IMR-90 (cell line): ENCODE data around the gene TFDP2. TPM values are rescaled to one million over a fixed set of nuclear protein-coding genes. Genes with fewer than 3 reads are reported as not detected.
A peak's percentile ranks its signal among the peaks of the same experiment; 100 is the strongest.

Experiments used
- ATAC-seq: fragments of 200-7000 bp; cut with Tn5 transposase; 2 replicates; pipeline ENCODE4 v1.9.1; 2020; ENCODE audit warnings: low read depth, mild to moderate bottlenecking, moderate library complexity
- BruUV-seq: library from RNA; stranded (reverse); fragments of 400-500 nt; replicated peaks from 2 replicates; lab custom pipeline; 2021; lab: Mats Ljungman, UMichigan
- CTCF ChIA-PET: fragments of 300-600 bp; formaldehyde crosslinking; extraction: SDS; loops from one replicate; lab custom pipeline; 2021; ENCODE audit warnings: antibody characterized with exemption; lab: Yijun Ruan, JAX
- POLR2A ChIA-PET: fragments of 300-600 bp; sonication (Branson Sonifier 250); formaldehyde crosslinking; loops from one replicate; lab custom pipeline; 2022; ENCODE audit warnings: antibody characterized with exemption; ENCODE audit not compliant: unreplicated experiment; lab: Charles Lee
- DNase-seq: peaks from one replicate; pipeline ENCODE4 v3.0.0; 2013
- H2AFZ ChIP-seq: replicated peaks from 2 replicates; pipeline ENCODE3; 2013; ENCODE audit warnings: low read length, mild to moderate bottlenecking; ENCODE audit not compliant: poor library complexity
- H2AK5ac ChIP-seq: 2 replicates; pipeline ENCODE4 v1.6.1; 2013; ENCODE audit warnings: low read depth, low read length, inconsistent platforms
- H2AK9ac ChIP-seq: replicated peaks from 2 replicates; pipeline ENCODE3; 2013; ENCODE audit warnings: mild to moderate bottlenecking, low read depth, low read length, moderate library complexity; ENCODE audit not compliant: poor library complexity
- H2BK120ac ChIP-seq: 2 replicates; pipeline ENCODE4 v1.6.1; 2013; ENCODE audit warnings: low read depth, low read length, inconsistent platforms
- H2BK15ac ChIP-seq: 3 replicates; pipeline ENCODE4 v1.6.1; 2013; ENCODE audit warnings: low read depth, low read length, inconsistent platforms
- H2BK20ac ChIP-seq: 2 replicates; pipeline ENCODE4 v1.6.1; 2013; ENCODE audit warnings: low read depth, mild to moderate bottlenecking, inconsistent platforms, low read length, moderate library complexity
- H2BK5ac ChIP-seq: 2 replicates; pipeline ENCODE4 v1.6.1; 2013; ENCODE audit warnings: mild to moderate bottlenecking, low read depth, low read length, inconsistent platforms; ENCODE audit not compliant: poor library complexity, severe bottlenecking
- H3K14ac ChIP-seq: replicated peaks from 2 replicates; pipeline ENCODE4 v1.6.1; 2013; ENCODE audit warnings: low read depth, low read length, inconsistent platforms
- H3K18ac ChIP-seq: 2 replicates; pipeline ENCODE4 v1.6.1; 2013; ENCODE audit warnings: low read depth, low read length, control low read depth
- H3K23ac ChIP-seq: 2 replicates; pipeline ENCODE4 v1.6.1; 2013; ENCODE audit warnings: low read depth, low read length, inconsistent platforms
- H3K27ac ChIP-seq: 2 replicates; pipeline ENCODE4 v1.5.1; 2013; ENCODE audit warnings: mild to moderate bottlenecking, control low read depth, low read length; ENCODE audit not compliant: insufficient read depth
- H3K27me3 ChIP-seq: 2 replicates; pipeline ENCODE4 v1.6.1; 2013; ENCODE audit warnings: low read length; ENCODE audit not compliant: control insufficient read depth, insufficient read depth
- H3K36me3 ChIP-seq: 2 replicates; pipeline ENCODE4 v1.6.1; 2013; ENCODE audit warnings: low read length, mixed read lengths; ENCODE audit not compliant: control insufficient read depth, insufficient read depth
- H3K4ac ChIP-seq: 2 replicates; pipeline ENCODE4 v1.6.1; 2013; ENCODE audit warnings: low read depth, low read length, inconsistent platforms
- H3K4me1 ChIP-seq: 2 replicates; pipeline ENCODE4 v1.6.1; 2013; ENCODE audit warnings: low read length, mixed read lengths; ENCODE audit not compliant: control insufficient read depth, insufficient read depth
- H3K4me2 ChIP-seq: 2 replicates; pipeline ENCODE4 v1.6.1; 2013; ENCODE audit warnings: low read depth, mild to moderate bottlenecking, control low read depth, low read length, moderate library complexity
- H3K4me3 ChIP-seq: 2 replicates; pipeline ENCODE4 v1.5.1; 2013; ENCODE audit warnings: low read depth, mild to moderate bottlenecking, control low read depth, low read length, moderate library complexity; ENCODE audit not compliant: insufficient read depth
- H3K56ac ChIP-seq: 2 replicates; pipeline ENCODE4 v1.6.1; 2013; ENCODE audit warnings: low read length, inconsistent platforms; ENCODE audit not compliant: insufficient read depth; ENCODE audit errors: extremely low read depth
- H3K79me1 ChIP-seq, 2 experiments: 2 replicates each; pipeline ENCODE4 v1.6.1; 2013; ENCODE audit warnings: low read length in 2 of 2, inconsistent platforms in 1 of 2, low read depth in 1 of 2
- H3K9ac ChIP-seq: 2 replicates; pipeline ENCODE4 v1.6.1; 2013; ENCODE audit warnings: low read depth, low read length, control low read depth
- H3K9me1 ChIP-seq: 2 replicates; pipeline ENCODE4 v1.6.1; 2013; ENCODE audit warnings: low read length, inconsistent platforms; ENCODE audit not compliant: insufficient read depth
- H3K9me3 ChIP-seq: 2 replicates; pipeline ENCODE4 v1.6.1; 2013; ENCODE audit warnings: low read length; ENCODE audit not compliant: control insufficient read depth, insufficient read depth
- H4K20me1 ChIP-seq: 2 replicates; pipeline ENCODE4 v1.6.1; 2013; ENCODE audit warnings: low read length, inconsistent platforms; ENCODE audit not compliant: insufficient read depth
- H4K5ac ChIP-seq: 2 replicates; pipeline ENCODE4 v1.6.1; 2013; ENCODE audit warnings: mild to moderate bottlenecking, low read depth, low read length, control low read depth
- H4K8ac ChIP-seq, 2 experiments: 2 replicates each; pipeline ENCODE4 v1.6.1; 2013; ENCODE audit warnings: low read depth in 2 of 2, low read length in 2 of 2, control low read depth in 1 of 2, inconsistent platforms in 1 of 2
- H4K91ac ChIP-seq: 2 replicates; pipeline ENCODE4 v1.6.1; 2013; ENCODE audit warnings: low read depth, low read length, inconsistent platforms; ENCODE audit not compliant: insufficient read depth
- ELK1 ChIP-seq: fragments of 150-350 bp; IDR thresholded peaks from 2 replicates; pipeline ENCODE4 v1.6.1; 2016; ENCODE audit warnings: low read depth, mild to moderate bottlenecking, low read length, moderate library complexity, borderline replicate concordance
- MAZ ChIP-seq: IDR thresholded peaks from 2 replicates; pipeline ENCODE4 v1.6.1; 2012; ENCODE audit warnings: low read depth, mild to moderate bottlenecking, low read length, improper control_type of control experiment, moderate library complexity, borderline replicate concordance
- WGBS, 2 experiments: methylation state at CpG; one replicate each; pipeline versions ENCODE4 v1.1.5 to v1.1.7; 2013; ENCODE audit warnings: missing lambda C conversion rate in 2 of 2; ENCODE audit not compliant: insufficient read length in 1 of 2; ENCODE audit errors: extremely low coverage in 2 of 2; 5-methylcytosine and 5-hydroxymethylcytosine counted together
- dilution Hi-C: fragments of 300-500 bp; cut with HindIII; formaldehyde crosslinking; loops from one replicate; pipeline ENCODE4 v1.14.3; 2018; ENCODE audit warnings: low sequenced_read_pairs; ENCODE audit not compliant: unreplicated experiment
- in situ Hi-C: fragments of 300-500 bp; cut with MboI; formaldehyde crosslinking; loops from 3 replicates; pipeline ENCODE4 v1.14.3; 2019; ENCODE audit warnings: low sequenced_read_pairs, inconsistent platforms, mixed read lengths
- intact Hi-C: fragments of 100-400 bp; cut with micrococcal nuclease; formaldehyde crosslinking; loops from 2 replicates; pipeline ENCODE4 v1.10.0; 2022
- polyA plus RNA-seq, 3 experiments: library from polyadenylated mRNA; depleted of rRNA; stranded (reverse); fragments of >200 nt; gene quantifications; 2 replicates each; pipeline ENCODE4 v1.2.3, GENCODE V29; 2012; ENCODE audit warnings: low replicate concordance in 1 of 3
- total RNA-seq: library from RNA; depleted of rRNA; stranded (reverse); fragments of >200 nt; gene quantifications from 2 replicates; pipeline ENCODE4 v1.2.3, GENCODE V29; 2012

The TFDP2 gene
- total and polyA plus RNA-seq, 2 of the 4 experiments (the other 2 are of a cell fraction) = 10.7 to 23.7 TPM

DNA sequence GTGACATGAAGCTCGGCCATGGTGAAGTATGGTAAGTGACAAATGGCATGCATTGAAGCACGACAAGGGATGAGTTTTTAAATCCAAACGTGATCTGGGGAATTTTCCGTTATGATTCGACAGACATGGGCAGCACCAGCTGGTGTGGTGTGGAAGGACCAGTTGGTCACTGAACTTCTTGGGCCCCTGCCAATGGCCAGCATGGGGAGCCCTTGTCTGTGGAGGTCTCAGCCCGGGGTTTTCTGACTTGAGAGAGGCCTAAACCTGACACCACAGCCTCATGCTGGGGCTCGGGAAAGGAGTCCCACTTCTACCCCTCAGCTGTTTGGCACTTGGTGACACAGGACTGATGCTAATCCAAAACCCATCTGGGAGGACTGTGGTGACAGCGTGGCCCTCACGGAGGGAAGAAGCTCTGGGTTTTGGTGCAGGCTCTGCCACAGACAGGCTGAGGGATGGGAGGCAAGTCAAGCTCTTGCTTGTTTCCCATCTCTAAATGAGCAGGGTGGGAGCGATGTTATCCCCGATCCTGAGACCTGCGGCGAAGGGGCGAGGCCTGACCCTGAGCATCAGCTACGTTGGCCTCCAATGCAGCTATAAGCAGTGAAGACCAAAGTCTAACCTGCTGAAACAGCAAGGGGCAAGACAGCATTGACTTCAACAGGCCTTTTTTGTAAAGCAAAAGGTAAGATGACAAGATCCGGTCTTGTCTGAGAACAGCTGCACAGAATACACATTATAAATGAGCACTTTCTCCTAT lies 203.4 kb downstream of the TFDP2 start:
- Histone ChIP-seq H3K4me3 (no peak overlapping the region), H4K5ac (no peak overlapping the region), H3K18ac (no peak overlapping the region), H2AFZ (no peak overlapping the region), H3K9me3 (no peaks in the 10 kb centered on the region), H4K20me1 (no peaks in the 10 kb centered on the region), H3K4me2 (no peak overlapping the region), H3K4ac (no peak overlapping the region), H3K36me3 (peaks cover 3% of the 10 kb centered on the region; the same call in 1 of the 2 replicates), H2AK9ac (no peak overlapping the region), H4K91ac (no peak overlapping the region), H3K9ac (no peak overlapping the region), H3K9me1 (peaks cover 3% of the 10 kb centered on the region; the same call in 1 of the 2 replicates), H3K56ac (no peak overlapping the region), H3K27ac (no peak overlapping the region), H3K27me3 (no peaks in the 10 kb centered on the region), H2AK5ac (no peak overlapping the region), H2BK15ac (no peak overlapping the region), H2BK5ac (no peak overlapping the region), H2BK120ac (no peak overlapping the region), H3K79me1 (no peaks in the 10 kb centered on the region), H2BK20ac (no peak overlapping the region), H3K14ac (no peak overlapping the region), H4K8ac (no peak overlapping the region), H3K23ac (no peak overlapping the region), H3K4me1 (no peaks in the 10 kb centered on the region)
- ATAC-seq = no peak
- TF ChIP-seq ELK1 = no peak
- no peak for TF ChIP-seq MAZ
- WGBS, 2 experiments = 82% methylated on average over 12 of the region's 16 CpGs; no CpG with 5 or more reads in 1 of the 2 experiments
- in situ Hi-C loops = no loop called here
- DNase-seq = no peak
- dilution Hi-C loops = no loop called here
- intact Hi-C loops = no loop called here
- CTCF ChIA-PET = no interaction called here
- POLR2A ChIA-PET = no interaction called here
- TSS peak; percentile 10 for BruUV-seq
